ENCODE data around the gene AGA.

Gene AGA
- 9.4 to 21.3 reads per million in 2 donors for total RNA-seq

- peak; percentile 84 to 98 (median 93) for DNase-seq
These were observed at the start of gene AGA for GRCh38 chr4:177441803-177442622. AGA (minus strand) TSS chr4:177442437; CDS start chr4:177442375, 62 bp downstream.

- DNase-seq, result no peak
These were observed 49.8 kb upstream of the AGA start for GRCh38 chr4:177492022-177492421.

- DNase-seq, result no peak
These were observed 48.5 kb upstream of the AGA start for GRCh38 chr4:177490769-177491168.

- no peak for DNase-seq
These were observed 47.4 kb upstream of the AGA start for GRCh38 chr4:177489471-177490246.

- no peak for DNase-seq
These were observed 45.7 kb upstream of the AGA start for GRCh38 chr4:177487977-177488376.

- DNase-seq, result no peak
These were observed 43.3 kb upstream of the AGA start for GRCh38 chr4:177485528-177485927.

- no peak for DNase-seq
These were observed 42.4 kb upstream of the AGA start for GRCh38 chr4:177484613-177485021.

GRCh38 chr4:177483760-177484159, 41.5 kb upstream of the AGA start:
- DNase-seq, result no peak

- no peak for DNase-seq
These were observed 41.0 kb upstream of the AGA start for GRCh38 chr4:177483271-177483670.

GRCh38 chr4:177482367-177482766, 40.1 kb upstream of the AGA start:
- DNase-seq, result no peak

GRCh38 chr4:177480795-177481194, 38.6 kb upstream of the AGA start:
- no peak for DNase-seq

GRCh38 chr4:177479063-177479462, 36.8 kb upstream of the AGA start:
- no peak for DNase-seq

GRCh38 chr4:177478496-177478895, 36.3 kb upstream of the AGA start:
- DNase-seq, result no peak

GRCh38 chr4:177473991-177474390, 31.8 kb upstream of the AGA start:
- no peak for DNase-seq

GRCh38 chr4:177464026-177464425, 21.8 kb upstream of the AGA start:
- no peak for DNase-seq

GRCh38 chr4:177461606-177462005, 19.4 kb upstream of the AGA start:
- DNase-seq, result no peak

GRCh38 chr4:177460460-177460859, 18.2 kb upstream of the AGA start:
- no peak for DNase-seq

- DNase-seq, result no peak
These were observed 13.3 kb upstream of the AGA start for GRCh38 chr4:177455561-177455970.

- no peak for DNase-seq
These were observed 10.9 kb upstream of the AGA start for GRCh38 chr4:177453116-177453515.

- no peak for DNase-seq
These were observed 8.9 kb upstream of the AGA start for GRCh38 chr4:177451108-177451500.

GRCh38 chr4:177450426-177451107, 8.3 kb upstream of the AGA start:
- DNase-seq, result no peak

GRCh38 chr4:177448850-177449249, 6.6 kb upstream of the AGA start:
- peak in 1 of 5 experiments; percentile 64 for DNase-seq

- DNase-seq, result no peak
These were observed 5.3 kb upstream of the AGA start for GRCh38 chr4:177447417-177448004.

All from T-helper 2 cell (primary cell).